Muscle layer of colon (tissue), 2 donors: Measurements from ENCODE around the gene NDUFS2.

Experiments used
- H3K27ac ChIP-seq: one replicate; pipeline ENCODE4 v1.7.0; 2013; ENCODE audit warnings: low read depth, mild to moderate bottlenecking, low read length, moderate library complexity
- H3K27me3 ChIP-seq, 2 donors: one replicate each; pipeline ENCODE4 v1.7.0; 2013; ENCODE audit warnings: low read length in 2 of 2, mild to moderate bottlenecking in 2 of 2; ENCODE audit not compliant: insufficient read depth in 2 of 2, control insufficient read depth in 1 of 2
- H3K36me3 ChIP-seq: one replicate; pipeline ENCODE4 v1.7.0; 2013; ENCODE audit warnings: mild to moderate bottlenecking, low read length; ENCODE audit not compliant: insufficient read depth
- H3K4me1 ChIP-seq: one replicate; pipeline ENCODE4 v1.7.0; 2013; ENCODE audit warnings: mild to moderate bottlenecking, low read length; ENCODE audit not compliant: insufficient read depth
- H3K4me3 ChIP-seq, 2 donors: one replicate each; pipeline ENCODE4 v1.7.0; 2013; ENCODE audit warnings: low read length in 2 of 2, low read depth in 1 of 2, mild to moderate bottlenecking in 1 of 2, moderate library complexity in 1 of 2
- H3K9ac ChIP-seq: one replicate; pipeline ENCODE4 v1.7.0; 2013; ENCODE audit warnings: low read length
- H3K9me3 ChIP-seq: one replicate; pipeline ENCODE4 v1.7.0; 2013; ENCODE audit warnings: mild to moderate bottlenecking, low read length
- donor health status: abdominal sarcoma.
- donor health status: Adenocarcinoma of cecum.

The NDUFS2 gene

GRCh38 chr1:161173711-161174110, 28.5 kb upstream of the NDUFS2 start:
- Histone ChIP-seq H3K27ac (no peak overlapping the region), H3K4me3 (no peak overlapping the region), H3K27me3 (no peaks in the 10 kb centered on the region), H3K9me3 (no peaks in the 10 kb centered on the region), H3K9ac (no peak overlapping the region), H3K4me1 (peaks cover 32% of the 10 kb centered on the region), H3K36me3 (peaks cover 62% of the 10 kb centered on the region)

- Histone ChIP-seq H3K4me3 (no peak overlapping the region), H3K36me3 (peaks cover 50% of the 10 kb centered on the region), H3K4me1 (peaks cover 32% of the 10 kb centered on the region), H3K9ac (no peak overlapping the region), H3K9me3 (no peaks in the 10 kb centered on the region), H3K27me3 (no peaks in the 10 kb centered on the region), H3K27ac (no peak overlapping the region)
These were observed 27.3 kb upstream of the NDUFS2 start for GRCh38 chr1:161174911-161175310.

GRCh38 chr1:161175771-161176453, 26.3 kb upstream of the NDUFS2 start:
- Histone ChIP-seq H3K4me1 (peaks cover 32% of the 10 kb centered on the region), H3K4me3 (peak overlapping the region; percentile 90 to 95), H3K27ac (peak overlapping the region; percentile 84), H3K9me3 (no peaks in the 10 kb centered on the region), H3K36me3 (peaks cover 42% of the 10 kb centered on the region), H3K9ac (peak overlapping the region; percentile 74), H3K27me3 (no peaks in the 10 kb centered on the region)

GRCh38 chr1:161176468-161177111, 25.6 kb upstream of the NDUFS2 start:
- peak overlapping the region; percentile 90 to 95 for H3K4me3 ChIP-seq
- H3K27ac ChIP-seq: peak overlapping the region; percentile 84
- no peaks in the 10 kb centered on the region for H3K9me3 ChIP-seq
- H3K36me3 ChIP-seq: peaks cover 35% of the 10 kb centered on the region
- peak overlapping the region; percentile 74 for H3K9ac ChIP-seq
- H3K27me3 ChIP-seq: no peaks in the 10 kb centered on the region
- peaks cover 32% of the 10 kb centered on the region for H3K4me1 ChIP-seq

GRCh38 chr1:161177112-161177935, 24.8 kb upstream of the NDUFS2 start, which contains the start of gene B4GALT3:
Gene B4GALT3, minus strand, starts transcription at chr1:161177507. Its CDS starts 1,447 bp downstream, at chr1:161176060.
- Histone ChIP-seq H3K9me3 (no peaks in the 10 kb centered on the region), H3K9ac (peak within 1 kb of the TSS; percentile 74), H3K4me1 (peaks cover 32% of the 10 kb centered on the region), H3K27me3 (no peaks in the 10 kb centered on the region), H3K4me3 (peak within 1 kb of the TSS; percentile 90 to 95), H3K36me3 (peaks cover 28% of the 10 kb centered on the region), H3K27ac (peak within 1 kb of the TSS; percentile 84)

GRCh38 chr1:161177936-161178244, 24.3 kb upstream of the NDUFS2 start:
- peak overlapping the region; percentile 90 to 95 for H3K4me3 ChIP-seq
- H3K9ac ChIP-seq: peak overlapping the region; percentile 74
- H3K9me3 ChIP-seq: no peaks in the 10 kb centered on the region
- no peaks in the 10 kb centered on the region for H3K27me3 ChIP-seq
- H3K36me3 ChIP-seq: peaks cover 25% of the 10 kb centered on the region
- peak overlapping the region; percentile 84 for H3K27ac ChIP-seq
- H3K4me1 ChIP-seq: peaks cover 26% of the 10 kb centered on the region

GRCh38 chr1:161179698-161180097, 22.5 kb upstream of the NDUFS2 start:
- Histone ChIP-seq H3K4me1 (peaks cover 21% of the 10 kb centered on the region), H3K9me3 (no peaks in the 10 kb centered on the region), H3K36me3 (peaks cover 10% of the 10 kb centered on the region), H3K27me3 (no peaks in the 10 kb centered on the region), H3K9ac (no peak overlapping the region), H3K27ac (no peak overlapping the region), H3K4me3 (no peak overlapping the region)

- H3K27ac ChIP-seq: no peak overlapping the region
- H3K4me3 ChIP-seq: no peak overlapping the region
- no peaks in the 10 kb centered on the region for H3K9me3 ChIP-seq
- no peak overlapping the region for H3K9ac ChIP-seq
- peaks cover 2% of the 10 kb centered on the region for H3K36me3 ChIP-seq
- no peaks in the 10 kb centered on the region for H3K27me3 ChIP-seq
- peaks cover 18% of the 10 kb centered on the region for H3K4me1 ChIP-seq
These were observed 21.5 kb upstream of the NDUFS2 start for GRCh38 chr1:161180639-161181038.

- Histone ChIP-seq H3K9ac (no peak overlapping the region), H3K4me3 (no peak overlapping the region), H3K36me3 (no peaks in the 10 kb centered on the region), H3K27me3 (no peaks in the 10 kb centered on the region), H3K27ac (no peak overlapping the region), H3K9me3 (no peaks in the 10 kb centered on the region), H3K4me1 (peaks cover 6% of the 10 kb centered on the region)
These were observed 20.0 kb upstream of the NDUFS2 start for GRCh38 chr1:161182214-161182613.

- no peak overlapping the region for H3K4me3 ChIP-seq
- H3K27me3 ChIP-seq: no peaks in the 10 kb centered on the region
- H3K4me1 ChIP-seq: no peaks in the 10 kb centered on the region
- H3K9ac ChIP-seq: no peak overlapping the region
- no peaks in the 10 kb centered on the region for H3K36me3 ChIP-seq
- no peak overlapping the region for H3K27ac ChIP-seq
- no peaks in the 10 kb centered on the region for H3K9me3 ChIP-seq
These were observed 16.9 kb upstream of the NDUFS2 start for GRCh38 chr1:161185282-161185682.

- Histone ChIP-seq H3K4me3 (no peak overlapping the region), H3K4me1 (no peaks in the 10 kb centered on the region), H3K27ac (peak overlapping the region; percentile 25), H3K27me3 (no peaks in the 10 kb centered on the region), H3K9me3 (no peaks in the 10 kb centered on the region), H3K9ac (no peak overlapping the region), H3K36me3 (no peaks in the 10 kb centered on the region)
These were observed 16.3 kb upstream of the NDUFS2 start for GRCh38 chr1:161185732-161186311.
